HCT116 (cell line): Measurements from ENCODE around the gene CSGALNACT2. TPM values are rescaled to one million over a fixed set of nuclear protein-coding genes. Genes with fewer than 3 reads are reported as not detected.
A peak's percentile ranks its signal among the peaks of the same experiment; 100 is the strongest.

ENCODE experiments used
- ATAC-seq: fragments of 200-7000 bp; cut with Tn5 transposase; 2 replicates; pipeline ENCODE4 v1.9.1; 2020; ENCODE audit warnings: mild to moderate bottlenecking, moderate library complexity
- BruUV-seq: library from RNA; stranded (reverse); fragments of 400-500 nt; replicated peaks from 2 replicates; lab custom pipeline; 2021; lab: Mats Ljungman, UMichigan
- CTCF ChIA-PET: fragments of 300-600 bp; sonication (Branson Sonifier 250); formaldehyde crosslinking; loops from one replicate; lab custom pipeline; 2021; ENCODE audit warnings: antibody characterized with exemption; lab: Charles Lee
- POLR2A ChIA-PET: fragments of 300-600, 350-600 bp; sonication (Branson Sonifier 250); formaldehyde crosslinking; loops from one replicate; lab custom pipeline; 2021; ENCODE audit warnings: antibody characterized with exemption; lab: Charles Lee
- RAD21 ChIA-PET, 2 experiments: fragments of 300-600 bp; sonication (Branson Sonifier 250); formaldehyde crosslinking; loops; one replicate each; lab custom pipeline; 2023; ENCODE audit warnings: low total read pairs in 2 of 2; ENCODE audit not compliant: uncharacterized antibody in 2 of 2, unreplicated experiment in 2 of 2, low non-redundant PET in 1 of 2; lab: Charles Lee
- DNase-seq: peaks from one replicate; pipeline ENCODE4 v3.0.0-alpha.2; 2010; ENCODE audit warnings: low read depth, low spot score
- H2AFZ ChIP-seq: fragments of 200-600 bp; shearing (Covaris generic), sonication (generic); 2 replicates; pipeline ENCODE4 v1.6.1; 2017; ENCODE audit warnings: low read depth, mixed run types, mixed read lengths, antibody characterized with exemption, low read length; ENCODE audit not compliant: poor library complexity, severe bottlenecking
- H3K27ac ChIP-seq: 2 replicates; pipeline ENCODE4 v1.5.1; 2012; ENCODE audit warnings: low read depth, low read length
- H3K27me3 ChIP-seq: fragments of 200-600 bp; sonication (generic); 2 replicates; pipeline ENCODE4 v1.6.1; 2016; ENCODE audit warnings: mixed run types, low read length, mixed read lengths; ENCODE audit not compliant: insufficient read depth
- H3K36me3 ChIP-seq, 2 experiments: fragments of 200-500 bp in 1 of 2; fragments of 200-600 bp in 1 of 2; sonication (Bioruptor generic) in 1 of 2; sonication (generic) in 1 of 2; 2 replicates each; pipeline versions ENCODE4 v1.5.1 to v1.6.1; 2014 to 2016; ENCODE audit warnings: low read length in 2 of 2, inconsistent platforms in 1 of 2, mixed read lengths in 1 of 2, mixed run types in 1 of 2; ENCODE audit not compliant: insufficient read depth in 2 of 2, control insufficient read depth in 1 of 2
- H3K4me1 ChIP-seq, 2 experiments: fragments of 200-600 bp in 1 of 2; sonication (generic) in 1 of 2; 2 replicates each; pipeline versions ENCODE4 v1.5.1 to v1.6.1; 2012 to 2017; ENCODE audit warnings: low read length in 2 of 2, inconsistent platforms in 1 of 2, mild to moderate bottlenecking in 1 of 2, mixed read lengths in 1 of 2, mixed run types in 1 of 2, moderate library complexity in 1 of 2; ENCODE audit not compliant: insufficient read depth in 2 of 2, control insufficient read depth in 1 of 2
- H3K4me2 ChIP-seq: fragments of 200-600 bp; sonication (generic); 2 replicates; pipeline ENCODE4 v1.6.1; 2017; ENCODE audit warnings: mixed run types, low read length, mixed read lengths
- H3K4me3 ChIP-seq, 2 experiments: fragments of 200-600 bp in 1 of 2; sonication (generic) in 1 of 2; replicated peaks in 1 of 2; 2 replicates each; pipeline ENCODE4 v1.5.1; 2011 to 2016; ENCODE audit warnings: low read length in 2 of 2, control low read depth in 1 of 2, low read depth in 1 of 2, mild to moderate bottlenecking in 1 of 2, mixed read lengths in 1 of 2, mixed run types in 1 of 2
- H3K79me2 ChIP-seq: fragments of 200-600 bp; sonication (generic); 2 replicates; pipeline ENCODE4 v1.6.1; 2017; ENCODE audit warnings: mild to moderate bottlenecking, mixed run types, low read length, moderate library complexity, mixed read lengths; ENCODE audit not compliant: insufficient read depth
- H3K9ac ChIP-seq: fragments of 200-600 bp; sonication (generic); 2 replicates; pipeline ENCODE4 v1.6.1; 2016; ENCODE audit warnings: low read length, mixed read lengths
- H3K9me2 ChIP-seq: fragments of 200-600 bp; sonication (generic), shearing (Covaris generic); 2 replicates; pipeline ENCODE4 v1.6.1; 2017; ENCODE audit warnings: mixed run types, mild to moderate bottlenecking, moderate library complexity; ENCODE audit not compliant: insufficient read depth
- H3K9me3 ChIP-seq, 2 experiments: fragments of 200-500 bp in 1 of 2; fragments of 200-600 bp in 1 of 2; sonication (Bioruptor generic) in 1 of 2; sonication (generic) in 1 of 2; 2 replicates each; pipeline ENCODE4 v1.6.1; 2014 to 2017; ENCODE audit warnings: low read length in 2 of 2, mixed read lengths in 2 of 2, inconsistent platforms in 1 of 2, low read depth in 1 of 2, mild to moderate bottlenecking in 1 of 2, mixed run types in 1 of 2, moderate library complexity in 1 of 2; ENCODE audit not compliant: control insufficient read depth in 1 of 2, insufficient read depth in 1 of 2
- H4K20me1 ChIP-seq: fragments of 200-600 bp; sonication (generic), shearing (Covaris generic); 2 replicates; pipeline ENCODE4 v1.6.1; 2017; ENCODE audit warnings: mixed run types, mild to moderate bottlenecking, moderate library complexity; ENCODE audit not compliant: insufficient read depth
- CEBPB ChIP-seq: IDR thresholded peaks from 2 replicates; pipeline ENCODE4 v1.6.1; 2012; ENCODE audit warnings: low read depth
- EGR1 ChIP-seq: IDR thresholded peaks from 2 replicates; pipeline ENCODE4 v1.6.1; 2012; ENCODE audit warnings: low read depth
- ELF1 ChIP-seq: IDR thresholded peaks from 2 replicates; pipeline ENCODE4 v1.6.1; 2012; ENCODE audit warnings: low read depth, borderline replicate concordance
- POLR2A ChIP-seq: IDR thresholded peaks from 2 replicates; pipeline ENCODE4 v1.7.0; 2011; ENCODE audit warnings: borderline replicate concordance; ENCODE audit not compliant: insufficient read depth, insufficient read length; ENCODE audit errors: extremely low read depth
- POLR2AphosphoS5 ChIP-seq: IDR thresholded peaks from 2 replicates; pipeline ENCODE4 v1.6.1; 2011; ENCODE audit warnings: mild to moderate bottlenecking, low read depth, low read length, moderate library complexity
- SP1 ChIP-seq: IDR thresholded peaks from 2 replicates; pipeline ENCODE4 v1.6.1; 2012; ENCODE audit warnings: low read depth
- YY1 ChIP-seq: IDR thresholded peaks from 2 replicates; pipeline ENCODE4 v1.6.1; 2011; ENCODE audit warnings: low read length, low read depth, moderate library complexity, mild to moderate bottlenecking; ENCODE audit not compliant: insufficient replicate concordance; ENCODE audit errors: extremely low read depth
- ZFX ChIP-seq: fragments of 450-650 bp; IDR thresholded peaks from 2 replicates; pipeline ENCODE4 v1.6.1; 2017
- ZNF274 ChIP-seq: fragments of 200-500 bp; sonication (Bioruptor generic); IDR thresholded peaks from 2 replicates; pipeline ENCODE4 v1.6.1; 2014; ENCODE audit warnings: mild to moderate bottlenecking, low read depth, low read length, inconsistent platforms
- intact Hi-C: fragments of 100-400 bp; cut with micrococcal nuclease; formaldehyde crosslinking; loops from 2 replicates; pipeline ENCODE4 v1.10.0; 2022
- total RNA-seq: library from RNA; stranded (reverse); gene quantifications from one replicate; pipeline ENCODE4 v1.2.1, GENCODE V29; 2021; ENCODE audit not compliant: unreplicated experiment
- TF ChIP-seq, protein P1 (sequence below), 3 experiments: fragments of 200-600 bp in 1 of 3; sonication (generic) in 1 of 3; IDR thresholded peaks in 2 of 3; conservative IDR thresholded peaks in 1 of 3; 2 replicates each; pipeline ENCODE4 v1.5.1; 2012 to 2017; ENCODE audit warnings: low read depth in 2 of 3, low read length in 2 of 3, antibody characterized with exemption in 1 of 3, borderline replicate concordance in 1 of 3, control low read depth in 1 of 3, mild to moderate bottlenecking in 1 of 3, mixed read lengths in 1 of 3, mixed run types in 1 of 3, moderate library complexity in 1 of 3; ENCODE audit not compliant: insufficient read depth in 1 of 3
- TF ChIP-seq, protein P2 (sequence below): IDR thresholded peaks from 2 replicates; pipeline ENCODE4 v1.6.1; 2012
- TF ChIP-seq, protein P3 (sequence below): IDR thresholded peaks from 2 replicates; pipeline ENCODE4 v1.6.1; 2012; ENCODE audit warnings: low read depth
- TF ChIP-seq, protein P4 (sequence below): IDR thresholded peaks from 2 replicates; pipeline ENCODE4 v1.6.1; 2012

The CSGALNACT2 gene
- total RNA-seq, 1 experiment from 2014 or later, result 9.9 TPM

DNA sequence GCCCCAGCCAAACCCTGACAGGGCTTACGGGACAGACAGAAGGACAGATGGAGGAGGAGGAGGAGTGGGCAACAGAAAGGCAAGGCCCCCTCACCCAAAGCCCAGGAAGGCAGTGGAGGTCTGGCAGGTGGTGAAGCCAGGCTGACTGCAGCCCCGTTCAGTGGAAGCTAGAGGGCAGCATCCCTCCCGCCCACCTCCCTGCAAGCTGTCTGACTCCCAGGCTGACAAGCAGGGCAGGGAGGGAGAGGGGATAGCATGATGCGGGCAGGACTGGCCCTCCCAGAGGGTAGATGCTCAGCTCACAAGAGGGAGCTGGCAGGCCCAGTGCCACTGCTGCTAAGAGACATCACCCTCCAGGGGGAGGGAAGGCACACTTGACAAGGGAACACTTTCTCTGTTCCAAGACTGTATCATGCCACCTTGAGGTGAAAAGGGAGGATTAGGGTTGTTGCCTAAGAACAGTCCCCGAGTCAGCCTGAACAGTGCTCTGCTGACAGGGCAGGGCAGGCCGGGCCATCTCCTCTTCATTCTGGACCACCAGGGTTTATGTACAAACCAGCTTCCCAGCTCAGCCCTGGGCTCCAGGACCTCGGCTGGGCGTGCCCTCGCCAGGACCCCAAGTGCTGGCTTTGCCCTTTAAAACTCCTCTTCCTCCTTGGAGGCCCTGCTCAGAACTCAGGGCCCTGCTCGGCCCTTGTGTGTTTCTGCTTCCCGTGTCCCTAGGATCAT, 66.9 kb downstream of the CSGALNACT2 start (continued):
- TF ChIP-seq, protein P1, sequence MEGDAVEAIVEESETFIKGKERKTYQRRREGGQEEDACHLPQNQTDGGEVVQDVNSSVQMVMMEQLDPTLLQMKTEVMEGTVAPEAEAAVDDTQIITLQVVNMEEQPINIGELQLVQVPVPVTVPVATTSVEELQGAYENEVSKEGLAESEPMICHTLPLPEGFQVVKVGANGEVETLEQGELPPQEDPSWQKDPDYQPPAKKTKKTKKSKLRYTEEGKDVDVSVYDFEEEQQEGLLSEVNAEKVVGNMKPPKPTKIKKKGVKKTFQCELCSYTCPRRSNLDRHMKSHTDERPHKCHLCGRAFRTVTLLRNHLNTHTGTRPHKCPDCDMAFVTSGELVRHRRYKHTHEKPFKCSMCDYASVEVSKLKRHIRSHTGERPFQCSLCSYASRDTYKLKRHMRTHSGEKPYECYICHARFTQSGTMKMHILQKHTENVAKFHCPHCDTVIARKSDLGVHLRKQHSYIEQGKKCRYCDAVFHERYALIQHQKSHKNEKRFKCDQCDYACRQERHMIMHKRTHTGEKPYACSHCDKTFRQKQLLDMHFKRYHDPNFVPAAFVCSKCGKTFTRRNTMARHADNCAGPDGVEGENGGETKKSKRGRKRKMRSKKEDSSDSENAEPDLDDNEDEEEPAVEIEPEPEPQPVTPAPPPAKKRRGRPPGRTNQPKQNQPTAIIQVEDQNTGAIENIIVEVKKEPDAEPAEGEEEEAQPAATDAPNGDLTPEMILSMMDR (IDR thresholded peaks at IDR 0.05 in 2 of 3, conservative IDR thresholded peaks at IDR 0.05 in 1 of 3; ENCODE audit: borderline replicate concordance in 1 of 3, insufficient read depth in 1 of 3, low read depth in 2 of 3, low read length in 2 of 3), result peak; percentile 84 to 97 (median 94)
- TF ChIP-seq, protein P2, sequence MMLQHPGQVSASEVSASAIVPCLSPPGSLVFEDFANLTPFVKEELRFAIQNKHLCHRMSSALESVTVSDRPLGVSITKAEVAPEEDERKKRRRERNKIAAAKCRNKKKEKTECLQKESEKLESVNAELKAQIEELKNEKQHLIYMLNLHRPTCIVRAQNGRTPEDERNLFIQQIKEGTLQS, result no peak

DNA sequence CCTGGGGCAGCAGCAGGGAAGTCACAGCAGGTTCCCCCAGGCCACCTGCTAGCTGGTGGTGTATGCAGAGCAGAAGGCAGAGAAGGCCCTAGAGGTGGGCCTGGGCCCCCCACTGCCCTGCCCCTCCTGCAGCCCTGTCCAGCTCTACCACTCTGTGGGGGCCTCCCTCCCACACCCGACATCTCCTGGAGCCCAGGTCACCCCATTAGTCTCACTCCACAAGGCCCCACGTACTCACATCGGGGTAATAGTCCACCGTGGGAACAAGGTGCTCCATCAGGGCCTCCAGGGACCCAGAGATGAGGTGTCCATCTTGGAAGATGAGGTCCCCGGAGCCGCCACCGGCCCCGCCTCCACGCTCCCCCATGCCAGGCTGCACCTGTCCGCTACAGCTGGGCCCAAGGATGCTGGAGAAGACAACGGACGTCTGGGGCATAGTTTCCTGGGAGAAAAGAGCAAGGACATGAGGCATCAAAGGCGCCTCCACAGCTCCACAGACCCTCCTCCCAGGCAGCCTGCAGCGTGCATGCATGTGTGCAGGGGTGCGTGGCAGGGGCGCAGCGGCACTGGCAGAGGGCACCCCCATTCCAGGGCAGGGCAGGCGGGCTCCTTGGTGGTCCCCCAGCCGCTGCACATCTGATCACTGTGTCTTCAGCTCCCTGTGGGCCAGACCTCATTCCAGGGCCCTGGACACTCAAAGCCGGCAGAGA, 67.6 kb downstream of the CSGALNACT2 start:
- no peak for ATAC-seq
- intact Hi-C loops, result loop anchor here (2.0 to 10.0 kb wide), 3 partner anchors 61 to 341 kb away; no protein-coding TSS in a partner anchor
- POLR2A ChIA-PET, result interaction anchor here (0.8 kb wide), 1 partner anchor 9 kb away, joined by 3 read pairs; no protein-coding TSS in a partner anchor
- TF ChIP-seq, protein P1 (IDR thresholded peaks at IDR 0.05 in 2 of 3, conservative IDR thresholded peaks at IDR 0.05 in 1 of 3; ENCODE audit: borderline replicate concordance in 1 of 3, insufficient read depth in 1 of 3, low read depth in 2 of 3, low read length in 2 of 3), result no peak
- no peak for TF ChIP-seq POLR2A
- TF ChIP-seq SP1, result no peak
- no peak for TF ChIP-seq CEBPB
- TF ChIP-seq EGR1, result no peak
- no peak for TF ChIP-seq ZFX
- no peak for TF ChIP-seq YY1
- no peak for TF ChIP-seq POLR2AphosphoS5
- TF ChIP-seq, protein P3, sequence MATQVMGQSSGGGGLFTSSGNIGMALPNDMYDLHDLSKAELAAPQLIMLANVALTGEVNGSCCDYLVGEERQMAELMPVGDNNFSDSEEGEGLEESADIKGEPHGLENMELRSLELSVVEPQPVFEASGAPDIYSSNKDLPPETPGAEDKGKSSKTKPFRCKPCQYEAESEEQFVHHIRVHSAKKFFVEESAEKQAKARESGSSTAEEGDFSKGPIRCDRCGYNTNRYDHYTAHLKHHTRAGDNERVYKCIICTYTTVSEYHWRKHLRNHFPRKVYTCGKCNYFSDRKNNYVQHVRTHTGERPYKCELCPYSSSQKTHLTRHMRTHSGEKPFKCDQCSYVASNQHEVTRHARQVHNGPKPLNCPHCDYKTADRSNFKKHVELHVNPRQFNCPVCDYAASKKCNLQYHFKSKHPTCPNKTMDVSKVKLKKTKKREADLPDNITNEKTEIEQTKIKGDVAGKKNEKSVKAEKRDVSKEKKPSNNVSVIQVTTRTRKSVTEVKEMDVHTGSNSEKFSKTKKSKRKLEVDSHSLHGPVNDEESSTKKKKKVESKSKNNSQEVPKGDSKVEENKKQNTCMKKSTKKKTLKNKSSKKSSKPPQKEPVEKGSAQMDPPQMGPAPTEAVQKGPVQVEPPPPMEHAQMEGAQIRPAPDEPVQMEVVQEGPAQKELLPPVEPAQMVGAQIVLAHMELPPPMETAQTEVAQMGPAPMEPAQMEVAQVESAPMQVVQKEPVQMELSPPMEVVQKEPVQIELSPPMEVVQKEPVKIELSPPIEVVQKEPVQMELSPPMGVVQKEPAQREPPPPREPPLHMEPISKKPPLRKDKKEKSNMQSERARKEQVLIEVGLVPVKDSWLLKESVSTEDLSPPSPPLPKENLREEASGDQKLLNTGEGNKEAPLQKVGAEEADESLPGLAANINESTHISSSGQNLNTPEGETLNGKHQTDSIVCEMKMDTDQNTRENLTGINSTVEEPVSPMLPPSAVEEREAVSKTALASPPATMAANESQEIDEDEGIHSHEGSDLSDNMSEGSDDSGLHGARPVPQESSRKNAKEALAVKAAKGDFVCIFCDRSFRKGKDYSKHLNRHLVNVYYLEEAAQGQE, result no peak
- no peak for TF ChIP-seq ZNF274
- TF ChIP-seq, protein P4, sequence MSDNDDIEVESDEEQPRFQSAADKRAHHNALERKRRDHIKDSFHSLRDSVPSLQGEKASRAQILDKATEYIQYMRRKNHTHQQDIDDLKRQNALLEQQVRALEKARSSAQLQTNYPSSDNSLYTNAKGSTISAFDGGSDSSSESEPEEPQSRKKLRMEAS, result no peak
- no peak for TF ChIP-seq ELF1

More for the DNA sequence above, 67.6 kb downstream of the CSGALNACT2 start:
- Histone ChIP-seq H3K4me2 (no peak overlapping the region), H3K9ac (no peak overlapping the region), H3K36me3 (peaks cover 2 to 3% of the 10 kb centered on the region in 2 experiments; a peak in 2 of 4 replicates), H3K4me3 (no peak overlapping the region), H3K27ac (peak overlapping the region; percentile 52; the same call in 1 of the 2 replicates), H3K9me2 (no peaks in the 10 kb centered on the region), H3K4me1 (peaks cover 25 to 42% of the 10 kb centered on the region in 2 experiments), H3K79me2 (no peaks in the 10 kb centered on the region), H3K9me3 (no peaks in the 10 kb centered on the region), H2AFZ (no peak overlapping the region), H3K27me3 (no peaks in the 10 kb centered on the region), H4K20me1 (no peaks in the 10 kb centered on the region)
- RAD21 ChIA-PET, result interaction anchor here in 1 of 2 experiments (1.0 kb wide), 1 partner anchor 88 kb away, joined by 3 read pairs; no protein-coding TSS in a partner anchor
- DNase-seq, result no peak
- BruUV-seq, result no TSS peak
- CTCF ChIA-PET, result interaction anchor here (0.8 to 4.6 kb wide), 9 partner anchors 9 to 133 kb away, joined by 3 to 40 read pairs (median 5); no protein-coding TSS in a partner anchor
